Skeletal muscle cell (primary cell): Measurements from ENCODE around the gene HYDIN.
A peak's percentile ranks its signal among the peaks of the same experiment; 100 is the strongest.

Experiments used
- DNase-seq: peaks from one replicate; pipeline ENCODE4 v3.0.0-alpha.2; 2010; ENCODE audit warnings: low read depth
- H3K4me3 ChIP-seq: 2 replicates; pipeline ENCODE4 v1.5.1; 2011; ENCODE audit warnings: low read depth, mild to moderate bottlenecking, control low read depth, low read length, moderate library complexity

HYDIN gene

DNA sequence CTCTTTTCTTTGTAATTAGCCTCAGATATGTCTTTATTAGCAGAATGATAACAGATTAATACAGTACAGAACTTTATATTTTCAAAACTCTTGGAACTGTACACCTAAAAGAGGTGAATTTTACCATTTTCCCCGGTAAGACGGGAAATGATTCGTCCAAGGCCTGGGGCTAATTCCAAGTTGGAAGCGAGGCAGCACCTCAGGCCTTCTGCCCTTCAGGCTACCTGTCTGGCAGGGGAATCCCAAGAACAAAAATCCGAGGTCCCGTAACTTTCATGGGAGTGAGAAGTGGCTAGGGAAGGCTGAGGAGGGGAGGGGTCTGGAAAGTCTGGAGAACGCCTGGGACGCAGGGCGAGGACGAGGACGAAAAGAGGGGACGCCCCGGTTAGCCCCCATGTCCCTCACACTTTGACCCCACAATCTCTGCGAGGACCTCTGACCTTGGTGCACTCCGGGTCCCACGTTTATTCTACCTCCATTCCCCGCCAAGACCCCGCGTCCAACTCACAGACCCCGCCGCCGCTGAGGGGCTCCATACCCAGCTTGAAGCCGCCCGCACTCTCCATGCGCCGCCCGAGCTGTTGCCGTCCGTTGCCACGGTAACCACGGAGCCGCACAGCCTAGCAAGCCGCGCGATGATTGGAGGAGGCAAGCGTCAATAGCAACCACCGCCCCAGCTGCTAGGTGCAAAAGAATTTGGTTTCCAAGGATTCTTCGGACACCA is at the start of gene HYDIN:
HYDIN (minus strand) TSS at position 601 of the 724 bp plus-strand sequence. CDS start 43,827 bp downstream, outside the sequence.
- peak; percentile 10 for DNase-seq
- H3K4me3 ChIP-seq, result peak within 1 kb of the TSS; percentile 39

DNA sequence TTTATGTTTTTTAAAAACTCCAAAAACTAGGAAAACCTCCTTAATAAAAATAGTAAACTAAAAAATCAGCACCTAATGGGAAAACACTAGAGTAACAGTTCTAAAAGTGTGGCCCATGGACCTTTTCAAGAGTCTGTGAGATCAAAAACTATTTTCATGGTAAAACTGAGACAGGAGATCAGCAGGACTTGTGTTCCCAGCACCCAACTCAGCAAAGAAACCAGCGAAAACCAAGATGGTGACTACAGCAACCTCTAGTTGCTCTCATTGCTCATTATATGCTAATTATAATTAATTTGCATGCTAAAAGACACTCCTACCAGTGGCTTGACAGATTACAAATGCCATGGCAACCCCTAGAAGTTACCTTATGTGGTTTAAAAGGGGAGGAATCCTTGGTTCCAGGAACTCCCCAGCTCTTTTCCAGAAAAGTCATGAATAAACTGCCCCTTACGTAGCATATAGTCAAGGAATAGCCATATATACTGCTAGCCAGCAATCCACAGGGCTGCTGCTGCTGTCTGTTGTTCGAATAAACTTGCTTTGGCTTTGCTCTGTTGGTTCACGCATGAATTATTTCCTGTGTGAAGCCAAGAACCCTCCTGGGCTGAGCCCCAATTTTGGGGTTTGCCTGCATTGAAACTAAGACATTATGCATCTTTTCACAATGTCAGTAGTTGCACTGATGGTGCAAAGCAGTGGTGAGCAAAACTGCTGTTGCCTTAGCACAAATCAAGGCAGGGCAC is 46.2 kb upstream of the HYDIN start:
- no peak overlapping the region for H3K4me3 ChIP-seq
- DNase-seq, result no peak

DNA sequence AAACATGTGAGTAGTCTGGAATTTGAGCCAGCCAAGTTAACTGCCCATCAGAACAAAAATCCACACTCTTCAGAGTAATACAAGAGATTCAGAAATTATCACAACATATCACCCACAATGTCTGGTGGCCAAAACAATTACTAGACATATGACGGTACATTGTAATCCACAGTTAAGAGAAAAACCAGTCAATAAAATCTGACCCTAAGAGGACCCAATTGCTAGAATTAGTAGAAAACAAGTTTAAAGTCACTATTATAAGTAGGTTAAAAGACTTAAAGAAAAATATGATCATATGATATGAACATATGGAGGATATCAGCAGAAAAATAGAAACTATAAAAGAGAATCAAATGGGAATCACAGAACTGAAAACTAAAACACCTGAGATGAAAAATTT is 42.9 kb upstream of the HYDIN start:
- H3K4me3 ChIP-seq, result no peak overlapping the region
- no peak for DNase-seq

DNA sequence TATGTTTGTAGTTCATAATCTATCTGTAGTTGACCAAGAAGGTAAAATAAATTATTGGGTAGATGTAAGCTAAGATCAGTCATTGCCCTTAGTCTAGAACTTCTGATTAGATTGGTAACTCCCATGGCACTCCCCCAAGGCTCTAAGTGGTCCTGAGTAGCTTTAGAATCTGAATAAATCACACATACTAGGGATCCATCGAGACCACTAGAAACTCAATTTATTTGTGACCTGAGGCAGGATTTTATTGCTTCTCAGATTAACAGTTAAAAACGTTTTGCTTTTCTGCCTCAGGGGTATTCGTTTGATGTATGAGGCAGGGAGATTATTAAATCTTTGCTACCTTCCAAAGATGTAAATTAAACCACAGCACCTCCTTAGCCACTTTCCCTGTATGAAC is 33.8 kb upstream of the HYDIN start:
- no peak overlapping the region for H3K4me3 ChIP-seq
- DNase-seq, result no peak

DNA sequence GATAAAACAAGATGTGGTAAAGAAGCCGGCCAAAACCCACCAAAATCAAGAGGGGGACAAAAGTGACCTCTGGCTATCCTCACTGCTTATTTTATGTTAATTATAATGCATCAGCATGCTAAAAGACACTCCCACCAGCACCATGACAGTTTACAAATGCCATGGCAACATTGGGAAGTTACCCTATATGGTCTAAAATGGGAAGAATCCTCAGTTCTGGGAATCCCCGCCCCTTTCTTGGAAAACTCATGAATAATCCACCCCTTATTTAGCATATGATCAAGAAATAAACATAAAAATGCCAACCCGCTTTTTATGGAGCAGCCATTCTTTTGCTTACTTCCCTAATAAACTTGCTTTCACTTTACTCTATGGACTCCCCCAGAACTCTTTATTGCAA is 33.1 kb upstream of the HYDIN start:
- DNase-seq, result no peak
- H3K4me3 ChIP-seq, result no peak overlapping the region

DNA sequence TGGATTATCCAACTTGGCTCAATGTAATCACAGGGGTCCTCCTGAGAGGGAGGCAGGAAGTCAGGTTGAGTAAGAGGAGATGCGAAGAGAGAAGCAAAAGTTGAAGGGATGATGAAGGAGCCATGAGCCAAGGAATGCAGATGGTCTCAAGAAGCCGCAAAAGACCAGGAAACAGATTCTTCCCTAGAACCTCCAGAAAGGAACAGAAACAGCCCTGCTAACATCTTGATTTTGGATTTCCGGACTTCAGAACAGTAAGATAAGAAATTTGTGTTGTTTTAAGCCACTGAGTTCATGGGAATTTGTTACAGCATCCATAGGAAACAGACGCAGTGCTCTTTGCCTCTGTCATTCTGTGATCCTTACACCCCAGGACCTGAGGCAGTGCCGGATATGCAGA is 31.9 kb upstream of the HYDIN start:
- no peak overlapping the region for H3K4me3 ChIP-seq
- no peak for DNase-seq

DNA sequence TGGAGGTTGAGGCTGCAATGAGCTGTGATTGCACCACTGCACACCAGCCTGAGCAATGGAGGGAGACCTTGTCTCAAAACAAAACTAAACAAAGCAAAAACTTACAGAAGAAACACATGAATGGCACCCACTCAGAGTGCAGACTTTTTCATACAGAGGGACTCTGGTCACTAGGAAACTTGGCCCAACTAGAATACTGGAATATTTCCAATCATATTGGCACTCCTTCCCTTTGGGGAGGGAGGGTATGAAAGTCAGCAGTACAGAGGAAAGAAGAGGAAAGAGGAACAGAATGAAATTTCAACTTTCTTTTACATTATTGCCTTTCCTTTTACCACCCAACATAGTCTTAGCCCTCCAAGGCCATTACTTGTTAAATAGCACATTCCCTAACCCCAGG is 30.5 kb upstream of the HYDIN start:
- H3K4me3 ChIP-seq, result no peak overlapping the region
- no peak for DNase-seq

DNA sequence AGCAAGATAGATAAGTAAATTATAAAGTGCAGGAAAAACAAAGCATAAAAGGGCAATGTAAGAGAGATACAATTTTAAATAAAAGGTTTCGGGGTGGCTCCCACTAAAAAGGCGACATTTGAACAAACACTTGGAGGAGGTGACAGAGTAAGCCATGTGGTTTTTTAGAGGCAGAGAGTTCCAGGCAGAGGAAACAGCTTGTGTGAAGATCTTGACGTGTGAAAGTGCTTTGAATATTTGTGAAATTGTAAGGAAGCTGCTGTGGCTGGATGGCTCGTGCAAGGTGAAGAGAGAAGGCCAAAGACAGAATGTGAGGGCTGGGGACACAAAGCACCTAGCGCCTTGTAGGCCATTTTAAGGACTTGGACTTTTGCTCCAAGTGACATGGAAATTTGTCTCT is 28.6 kb upstream of the HYDIN start:
- no peak overlapping the region for H3K4me3 ChIP-seq
- no peak for DNase-seq

DNA sequence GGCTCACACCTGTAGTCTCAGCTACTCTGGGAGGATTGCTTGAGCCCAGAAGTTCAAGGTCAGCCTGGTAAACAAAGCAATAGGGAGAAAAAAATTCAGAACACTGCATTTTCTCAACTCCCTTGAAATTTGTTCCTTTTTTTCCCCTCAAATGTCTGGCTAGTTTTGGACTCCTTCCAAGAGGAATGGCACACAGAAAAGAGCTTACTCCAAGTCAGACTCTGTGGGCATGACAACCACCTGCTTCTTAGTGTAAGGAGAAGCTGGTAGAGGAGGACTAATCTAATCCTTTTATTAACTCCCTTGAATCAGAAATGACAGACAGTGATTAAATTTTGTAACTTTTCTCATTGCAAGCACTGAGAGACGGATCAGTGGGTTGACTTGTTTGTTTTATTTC is 27.9 kb upstream of the HYDIN start:
- DNase-seq, result no peak
- H3K4me3 ChIP-seq, result no peak overlapping the region

DNA sequence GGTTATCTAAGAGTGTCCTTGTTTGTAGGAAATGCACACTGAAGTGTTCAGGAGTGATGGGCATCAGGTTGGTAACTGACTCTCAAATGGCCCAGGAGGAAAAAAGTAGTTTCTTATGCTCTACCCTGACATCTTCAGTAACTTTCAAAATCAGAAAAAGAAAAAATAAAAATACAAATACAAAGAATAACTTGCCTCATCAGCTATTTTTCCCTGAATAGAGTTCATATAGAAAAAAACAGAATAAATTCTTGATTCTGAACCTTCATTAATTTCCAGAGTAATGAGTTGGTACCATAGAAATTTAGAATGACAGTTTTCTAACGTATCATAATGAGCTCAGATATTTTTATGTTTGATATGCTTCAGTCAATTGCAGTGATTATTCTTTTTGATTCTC is 27.2 kb upstream of the HYDIN start:
- no peak overlapping the region for H3K4me3 ChIP-seq

DNA sequence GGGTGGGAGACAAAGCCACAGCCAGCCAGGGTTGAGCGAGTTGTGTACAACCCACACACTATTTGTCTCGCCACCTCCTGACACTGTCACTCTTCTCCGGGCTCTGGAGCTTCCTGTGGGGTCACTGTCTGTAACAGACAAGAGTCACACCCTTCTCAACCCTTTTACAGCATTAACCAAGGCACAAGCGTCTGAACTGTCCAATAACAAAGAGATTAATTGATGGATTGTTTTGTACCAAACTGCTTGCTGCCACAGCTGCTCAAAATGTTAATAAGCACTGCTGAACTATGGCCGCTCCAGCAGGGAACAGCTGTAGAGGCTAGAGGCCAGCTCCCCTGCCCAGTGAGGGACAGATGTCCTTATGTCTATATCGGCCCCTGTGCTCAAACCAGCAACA is 25.2 kb upstream of the HYDIN start:
- H3K4me3 ChIP-seq, result no peak overlapping the region
- peak; percentile 25 for DNase-seq

More for the DNA sequence above, 27.2 kb upstream of the HYDIN start:
- DNase-seq, result no peak

DNA sequence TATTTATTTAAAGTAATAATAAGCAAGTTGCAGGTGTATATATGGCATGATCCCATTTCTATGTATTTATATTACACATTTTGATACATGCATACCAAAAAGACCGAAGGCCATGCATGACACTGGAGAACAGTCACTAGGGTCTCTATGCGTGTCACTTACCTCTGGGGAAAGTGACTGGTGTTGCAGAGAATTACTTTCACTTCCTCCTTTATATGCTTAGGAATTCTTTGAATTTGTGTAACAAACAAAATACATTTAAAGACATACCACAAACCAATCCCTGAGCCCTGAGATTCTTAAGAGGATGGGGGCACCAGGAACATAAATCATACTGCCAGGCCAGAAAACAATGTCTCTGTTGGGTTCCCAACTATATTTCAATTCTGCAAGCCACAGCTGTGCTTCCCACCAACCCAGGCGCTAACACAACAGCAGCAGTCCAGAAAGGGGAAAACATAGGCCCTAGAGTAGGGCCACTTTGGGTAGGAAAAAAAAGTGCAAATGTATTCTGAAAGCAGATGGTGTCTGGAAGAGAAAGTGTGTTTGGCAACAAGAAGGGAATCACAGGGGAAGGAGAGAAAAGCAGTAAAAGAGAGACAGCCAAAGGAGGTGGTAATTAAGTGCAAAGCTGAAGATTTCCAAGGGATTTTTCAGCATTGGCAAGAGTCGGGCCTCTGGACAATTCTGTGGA is 24.5 kb upstream of the HYDIN start:
- H3K4me3 ChIP-seq, result no peak overlapping the region
- DNase-seq, result no peak

DNA sequence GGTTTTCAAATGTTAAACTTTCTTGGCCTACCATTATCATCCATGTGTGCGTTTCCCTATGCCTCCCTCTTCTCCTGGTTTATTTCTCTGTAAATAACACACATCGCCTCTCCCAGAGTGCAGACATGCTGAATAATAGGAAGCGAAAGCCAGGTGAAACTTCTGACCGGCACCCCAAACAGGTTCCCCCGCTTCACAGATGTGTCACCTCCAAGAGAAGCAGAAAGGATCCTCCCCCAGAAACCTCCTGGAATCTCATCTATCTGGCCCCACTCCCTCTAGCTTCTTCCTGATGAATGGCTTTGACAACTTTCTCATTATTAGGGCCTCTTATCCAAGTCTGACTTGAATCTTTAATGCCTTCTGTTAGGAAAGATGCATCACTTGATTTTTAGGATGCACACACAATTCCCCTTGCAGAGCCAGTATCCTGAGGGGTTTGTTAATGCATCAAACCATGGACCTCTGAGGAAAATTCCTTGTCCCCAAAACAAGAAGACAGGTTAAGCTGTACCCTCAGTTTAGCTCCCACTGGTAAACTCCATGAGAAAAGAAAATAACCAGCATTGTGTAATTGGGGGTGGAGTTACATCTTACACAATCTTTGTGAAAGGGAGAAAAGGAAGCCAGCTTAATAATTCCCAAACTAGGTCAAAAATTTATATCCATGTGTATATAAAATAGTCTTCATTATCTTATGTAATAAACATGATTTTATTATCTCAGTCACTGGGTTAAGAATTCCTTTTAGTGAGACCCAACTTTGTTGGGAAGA is 20.1 kb upstream of the HYDIN start:
- DNase-seq, result no peak
- no peak overlapping the region for H3K4me3 ChIP-seq

DNA sequence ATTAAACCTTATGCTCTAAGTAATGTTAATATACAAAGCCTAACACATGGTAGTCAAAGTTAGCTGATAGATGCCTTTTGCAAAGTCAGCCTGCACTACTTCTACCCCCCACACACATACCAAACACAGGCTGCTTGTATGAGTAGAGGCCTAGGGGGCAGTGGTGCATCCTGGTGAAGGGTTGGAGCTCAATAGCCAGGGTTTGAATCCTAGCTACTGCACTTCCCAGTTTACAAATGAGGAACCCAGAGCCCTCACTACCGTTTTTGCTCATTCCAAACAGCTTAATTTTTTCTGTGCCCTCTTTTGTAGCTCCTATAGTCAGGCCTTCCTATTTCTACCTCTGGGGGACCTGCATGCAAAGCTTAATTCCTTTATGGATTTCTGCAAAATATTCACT is 18.9 kb upstream of the HYDIN start:
- no peak overlapping the region for H3K4me3 ChIP-seq
- no peak for DNase-seq

DNA sequence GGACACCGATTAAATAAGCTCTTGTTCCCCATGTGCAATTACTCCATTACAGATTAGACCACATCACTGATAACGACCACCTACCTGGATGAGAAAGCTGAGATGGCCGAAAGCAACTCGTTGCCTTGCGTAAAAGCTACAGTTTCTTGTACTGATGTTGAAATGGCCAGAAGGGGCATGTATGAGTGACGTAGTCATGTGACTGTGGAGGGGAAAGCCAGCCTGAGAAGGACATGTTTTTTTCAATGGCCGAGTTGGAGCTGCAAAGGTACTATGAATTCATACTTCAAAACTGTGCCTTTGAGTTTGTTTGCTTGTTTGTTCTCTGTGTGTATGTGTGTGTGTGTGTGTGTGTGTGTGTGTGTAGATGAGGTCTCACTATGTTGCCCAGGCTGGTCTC is 17.0 kb upstream of the HYDIN start:
- no peak for DNase-seq

DNA sequence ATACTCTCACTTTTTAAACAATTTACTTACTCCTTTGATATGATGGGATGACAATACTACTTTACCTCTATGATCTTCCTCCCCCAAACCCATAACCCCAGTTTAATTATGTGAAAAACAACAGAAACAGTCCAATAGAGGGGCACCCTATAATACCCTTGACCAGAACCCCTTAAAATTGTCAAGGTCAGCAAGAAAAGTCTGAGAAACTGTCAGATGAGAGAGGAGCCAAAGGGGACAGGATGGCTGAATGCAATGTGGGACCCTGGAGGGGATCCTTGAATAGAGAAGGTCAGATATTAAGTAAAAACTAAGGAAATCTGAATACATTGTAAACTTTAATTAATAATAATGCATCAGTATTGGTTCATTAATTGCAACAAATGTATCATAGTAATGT is 15.8 kb upstream of the HYDIN start:
- no peak overlapping the region for H3K4me3 ChIP-seq
- no peak for DNase-seq

More for the DNA sequence above, 17.0 kb upstream of the HYDIN start:
- no peak overlapping the region for H3K4me3 ChIP-seq

DNA sequence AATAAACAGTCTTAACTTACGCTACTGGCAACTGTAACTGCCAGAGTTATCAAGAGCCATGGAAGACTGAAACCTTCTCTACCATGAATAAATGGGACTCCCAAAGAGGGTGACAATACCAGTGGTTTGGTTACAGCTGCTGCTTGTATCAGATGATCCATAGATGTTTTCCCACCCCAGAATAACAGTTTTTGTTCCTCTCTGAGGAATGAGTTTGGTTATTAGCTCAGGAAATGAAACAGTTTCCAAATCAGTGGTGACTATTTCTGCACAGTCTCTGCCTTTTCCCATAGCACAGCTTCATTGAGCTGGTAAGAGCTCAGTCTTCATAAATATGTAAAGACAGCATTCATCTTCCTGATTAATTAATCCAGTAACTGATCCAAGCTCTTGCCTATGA is 14.0 kb upstream of the HYDIN start:
- H3K4me3 ChIP-seq, result no peak overlapping the region
- DNase-seq, result no peak

DNA sequence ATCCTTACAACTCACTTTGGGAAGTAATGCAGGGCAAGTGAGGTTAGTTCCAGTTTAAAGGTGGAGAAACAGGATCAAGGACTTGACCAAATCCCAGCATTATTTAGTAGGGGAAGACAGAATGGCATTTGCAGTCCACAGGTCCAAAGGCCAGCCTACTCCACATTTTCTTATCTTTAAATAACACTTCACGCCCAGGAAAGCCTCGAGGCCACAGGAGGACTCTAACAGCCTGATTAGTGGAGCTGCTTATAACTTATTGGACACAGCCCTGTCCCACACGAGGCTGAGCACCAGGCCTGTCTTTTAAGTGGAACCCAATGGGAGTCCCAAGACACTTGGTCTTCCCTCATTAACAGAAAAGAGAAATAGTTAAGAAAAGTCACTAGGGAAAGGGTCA is 12.1 kb upstream of the HYDIN start:
- no peak for DNase-seq
- H3K4me3 ChIP-seq, result no peak overlapping the region

DNA sequence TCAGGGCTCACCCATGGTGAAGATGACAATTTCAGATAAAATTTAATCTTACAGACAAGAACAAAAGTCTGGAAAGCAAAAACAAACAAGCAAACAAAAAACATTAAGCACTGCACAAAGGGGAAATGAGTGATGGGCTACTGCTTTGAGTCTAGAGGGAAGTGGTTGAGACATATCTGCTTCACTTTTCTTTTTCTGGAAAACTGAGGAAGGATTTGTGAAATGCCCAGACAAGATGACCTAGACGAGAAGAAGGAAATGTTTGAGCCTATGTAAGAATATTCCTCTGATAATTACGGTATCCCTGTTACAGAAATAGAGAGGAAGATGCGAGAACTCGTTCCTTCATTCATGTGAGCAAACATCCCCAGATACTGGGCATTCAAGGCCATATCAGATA is 11.5 kb upstream of the HYDIN start:
- DNase-seq, result no peak
- no peak overlapping the region for H3K4me3 ChIP-seq

DNA sequence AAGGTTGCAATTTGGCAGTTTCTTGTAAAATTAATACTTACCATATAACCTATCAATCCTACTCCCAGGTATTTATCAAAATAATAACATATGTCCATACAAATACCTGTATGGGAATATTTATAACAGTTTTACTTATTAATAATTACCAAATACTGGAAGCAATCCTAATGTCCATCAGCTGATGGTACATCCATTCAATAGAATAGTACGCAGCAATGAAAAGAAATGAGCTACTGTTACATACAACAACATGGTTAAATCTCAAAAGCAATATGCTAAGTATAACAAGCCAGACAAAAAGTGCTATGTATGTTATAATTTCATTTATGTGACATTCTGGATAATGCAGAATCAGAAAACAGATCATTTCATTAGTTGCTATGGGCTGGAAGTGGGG is 1.2 kb downstream of the HYDIN start:
- no peak overlapping the region for H3K4me3 ChIP-seq
- no peak for DNase-seq
